ENCODE results near the gene PSME3. TPM values are rescaled to one million over a fixed set of nuclear protein-coding genes. Genes with fewer than 3 reads are reported as not detected.

The PSME3 gene
- total RNA-seq, 1 experiment from 2014 or later: 222 TPM

DNA sequence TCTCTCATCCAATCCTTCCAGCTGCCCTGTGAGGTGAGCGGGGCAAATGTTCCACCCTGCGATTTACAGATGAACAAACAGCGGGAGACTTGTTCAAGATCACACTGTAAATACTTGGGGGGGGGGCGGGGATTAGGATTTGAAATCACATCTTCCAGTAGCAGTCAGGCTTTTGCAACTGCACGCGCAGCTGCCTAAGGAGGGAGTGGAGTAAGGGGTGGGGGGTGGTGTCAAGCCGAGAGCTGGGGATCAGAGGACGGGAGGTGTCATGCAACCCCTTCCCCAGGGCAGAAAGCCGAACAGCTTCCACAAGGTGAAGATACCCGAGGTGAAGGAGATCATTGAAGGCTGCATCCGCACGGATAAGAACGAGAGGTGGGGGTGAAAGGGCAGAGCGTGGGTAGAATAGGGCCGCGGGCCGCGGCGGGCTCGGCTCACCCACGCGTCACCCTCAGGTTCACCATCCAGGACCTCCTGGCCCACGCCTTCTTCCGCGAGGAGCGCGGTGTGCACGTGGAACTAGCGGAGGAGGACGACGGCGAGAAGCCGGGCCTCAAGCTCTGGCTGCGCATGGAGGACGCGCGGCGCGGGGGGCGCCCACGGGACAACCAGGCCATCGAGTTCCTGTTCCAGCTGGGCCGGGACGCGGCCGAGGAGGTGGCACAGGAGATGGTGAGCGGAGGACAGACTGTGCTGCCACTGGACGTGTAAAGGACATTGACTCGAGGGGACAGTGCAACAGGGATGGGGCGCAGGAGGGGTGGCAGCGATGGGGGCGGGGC lies 48.2 kb upstream of the PSME3 start:
- Mint-ChIP-seq H3K9me3 (no peaks in the 10 kb centered on the region), H3K27me3 (ENCODE audit: low read depth) (peaks cover 28% of the 10 kb centered on the region), H3K36me3 (ENCODE audit: insufficient read depth in 1 of 3, low read depth in 3 of 3) (no peaks in the 10 kb centered on the region; a peak in 2 of 7 replicates), H3K4me3 (no peak overlapping the region), H3K27ac (no peak overlapping the region), H3K4me1 (peaks cover 15 to 17% of the 10 kb centered on the region in 2 experiments)
- Histone ChIP-seq H3K27me3 (ENCODE audit: insufficient read depth, low read length) (peaks cover 10% of the 10 kb centered on the region; the same call in 1 of the 2 replicates), H3K4ac (ENCODE audit: low read depth, low read length) (no peak overlapping the region), H3K79me1 (ENCODE audit: insufficient read depth, low read depth, low read length, poor library complexity, severe bottlenecking) (no peaks in the 10 kb centered on the region), H2BK15ac (ENCODE audit: low read depth, low read length) (no peak overlapping the region), H2BK20ac (ENCODE audit: low read depth, low read length, poor library complexity, severe bottlenecking) (no peak overlapping the region), H3K27ac (ENCODE audit: insufficient read length, low read depth, low read length) (no peak overlapping the region), H3K14ac (ENCODE audit: insufficient read depth, low read length) (no peak overlapping the region), H4K8ac (replicated peaks; ENCODE audit: insufficient read length, low read depth, low read length) (no peak overlapping the region), H3K18ac (ENCODE audit: insufficient read length, low read depth, low read length) (no peak overlapping the region), H2BK120ac (ENCODE audit: low read depth, low read length, poor library complexity, severe bottlenecking) (no peak overlapping the region), H3K79me2 (ENCODE audit: insufficient read depth, low read length) (no peaks in the 10 kb centered on the region), H4K5ac (ENCODE audit: insufficient read length, low read depth, low read length) (no peak overlapping the region), H3K9me3 (ENCODE audit: control insufficient read depth, low read depth, low read length) (no peaks in the 10 kb centered on the region), H2BK12ac (ENCODE audit: insufficient read length, low read depth, low read length) (no peak overlapping the region), H3T11ph (ENCODE audit: low read length) (no peak overlapping the region), H4K91ac (ENCODE audit: insufficient read length, low read depth, low read length) (no peak overlapping the region), H4K20me1 (ENCODE audit: control insufficient read depth, insufficient read depth, insufficient read length) (no peaks in the 10 kb centered on the region), H3K23me2 (ENCODE audit: insufficient read length, low read depth, low read length, poor library complexity, severe bottlenecking) (peaks cover 8% of the 10 kb centered on the region), H3K4me1 (ENCODE audit: insufficient read depth, low read length) (no peaks in the 10 kb centered on the region), H3K4me2 (ENCODE audit: insufficient read depth, insufficient read length, low read length) (no peak overlapping the region), H3K23ac (ENCODE audit: insufficient read length, low read depth, low read length) (no peak overlapping the region), H2AFZ (ENCODE audit: low read length) (no peak overlapping the region), H2BK5ac (ENCODE audit: insufficient read length, low read length) (no peak overlapping the region), H3K9ac (ENCODE audit: extremely low read depth, insufficient read length, low read length) (no peak overlapping the region), H3K56ac (ENCODE audit: insufficient read length, low read depth, low read length) (no peak overlapping the region), H2AK5ac (ENCODE audit: insufficient read length, low read length) (no peak overlapping the region)
- peak; percentile 40 for DNase-seq
- WGBS (ENCODE audit: extremely low coverage, insufficient read length, low lambda C conversion rate): no CpG with 5 or more reads among the region's 52 CpGs
- TF ChIP-seq, protein P1, sequence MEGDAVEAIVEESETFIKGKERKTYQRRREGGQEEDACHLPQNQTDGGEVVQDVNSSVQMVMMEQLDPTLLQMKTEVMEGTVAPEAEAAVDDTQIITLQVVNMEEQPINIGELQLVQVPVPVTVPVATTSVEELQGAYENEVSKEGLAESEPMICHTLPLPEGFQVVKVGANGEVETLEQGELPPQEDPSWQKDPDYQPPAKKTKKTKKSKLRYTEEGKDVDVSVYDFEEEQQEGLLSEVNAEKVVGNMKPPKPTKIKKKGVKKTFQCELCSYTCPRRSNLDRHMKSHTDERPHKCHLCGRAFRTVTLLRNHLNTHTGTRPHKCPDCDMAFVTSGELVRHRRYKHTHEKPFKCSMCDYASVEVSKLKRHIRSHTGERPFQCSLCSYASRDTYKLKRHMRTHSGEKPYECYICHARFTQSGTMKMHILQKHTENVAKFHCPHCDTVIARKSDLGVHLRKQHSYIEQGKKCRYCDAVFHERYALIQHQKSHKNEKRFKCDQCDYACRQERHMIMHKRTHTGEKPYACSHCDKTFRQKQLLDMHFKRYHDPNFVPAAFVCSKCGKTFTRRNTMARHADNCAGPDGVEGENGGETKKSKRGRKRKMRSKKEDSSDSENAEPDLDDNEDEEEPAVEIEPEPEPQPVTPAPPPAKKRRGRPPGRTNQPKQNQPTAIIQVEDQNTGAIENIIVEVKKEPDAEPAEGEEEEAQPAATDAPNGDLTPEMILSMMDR (conservative IDR thresholded peaks at IDR 0.05): no peak
